BJ (cell line): ENCODE measurements around the gene TRPT1. TPM values are rescaled to one million over a fixed set of nuclear protein-coding genes. Genes with fewer than 3 reads are reported as not detected.

Source experiments
- CTCF ChIA-PET: fragments of 350-600 bp; formaldehyde crosslinking; extraction: SDS; loops from one replicate; lab custom pipeline; 2021; ENCODE audit warnings: antibody characterized with exemption, inconsistent platforms; lab: Yijun Ruan, JAX
- POLR2A ChIA-PET: fragments of 300-600 bp; sonication (Branson Sonifier 250); formaldehyde crosslinking; extraction: SDS; loops from one replicate; lab custom pipeline; 2021; ENCODE audit warnings: antibody characterized with exemption; lab: Charles Lee
- DNase-seq: peaks from one replicate; pipeline ENCODE4 v3.0.0-alpha.2; 2011; ENCODE audit warnings: low read depth
- H3K27me3 ChIP-seq: 2 replicates; pipeline ENCODE4 v1.6.0; 2011; ENCODE audit warnings: low read length; ENCODE audit not compliant: control insufficient read depth, insufficient read depth
- H3K36me3 ChIP-seq: 2 replicates; pipeline ENCODE4 v1.5.1; 2011; ENCODE audit warnings: low read length; ENCODE audit not compliant: control insufficient read depth, insufficient read depth
- H3K4me3 ChIP-seq: 2 replicates; pipeline ENCODE4 v1.5.1; 2011; ENCODE audit warnings: low read depth, mild to moderate bottlenecking, control low read depth, low read length
- CTCF ChIP-seq: IDR thresholded peaks from 2 replicates; pipeline ENCODE4 v1.5.1; 2011; ENCODE audit warnings: low read depth, mild to moderate bottlenecking, control low read depth, inconsistent platforms, low read length, moderate library complexity; ENCODE audit not compliant: insufficient read depth
- polyA plus RNA-seq: library from polyadenylated mRNA; depleted of rRNA; stranded (reverse); fragments of >200 nt; gene quantifications from 2 replicates; pipeline ENCODE4 v1.2.3, GENCODE V29; 2011

TRPT1 gene
- polyA plus RNA-seq, 1 experiment = 53.1 TPM

- ChIA-PET POLR2A (no interaction called here), CTCF (interaction anchor here (1.2 to 8.2 kb wide), 13 partner anchors 8 to 102 kb away, joined by 3 to 92 read pairs (median 15); partner anchors contain the start of genes CATSPERZ, ESRRA, FERMT3 and PRDX5)
- Histone ChIP-seq H3K4me3 (no peak overlapping the region), H3K27me3 (no peaks in the 10 kb centered on the region), H3K36me3 (no peaks in the 10 kb centered on the region; the same call in 1 of the 2 replicates)
- TF ChIP-seq CTCF = no peak
- no peak for DNase-seq
Measured at GRCh38 chr11:64249563-64250414, 23.8 kb upstream of the TRPT1 start.

DNA sequence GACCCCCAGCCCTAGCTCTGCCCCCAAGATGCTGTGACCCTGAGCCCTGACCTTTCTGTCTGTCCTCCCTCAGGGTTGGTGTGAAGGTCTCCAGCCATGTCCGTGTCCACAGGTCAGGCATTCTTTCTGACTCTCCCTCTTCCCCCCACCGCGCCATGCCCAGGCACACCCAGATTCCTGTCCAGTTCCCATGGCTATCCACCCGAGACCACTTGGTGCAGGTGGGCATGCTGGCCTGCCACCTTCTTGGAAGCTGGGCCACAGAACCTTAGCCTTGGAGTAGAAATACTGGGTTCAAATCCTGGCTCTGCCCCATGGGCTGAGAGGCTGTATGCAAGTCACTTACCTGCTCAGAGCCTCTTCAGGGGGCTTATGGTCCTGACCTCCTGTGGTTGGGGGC is 23.1 kb upstream of the TRPT1 start:
- no peak overlapping the region for H3K4me3 ChIP-seq
- ChIA-PET POLR2A (no interaction called here), CTCF (interaction anchor here (1.2 to 8.2 kb wide), 4 partner anchors 9 to 54 kb away, joined by 3 to 92 read pairs (median 23); partner anchors contain the start of genes CATSPERZ and ESRRA)
- H3K27me3 ChIP-seq = no peaks in the 10 kb centered on the region
- TF ChIP-seq CTCF = no peak
- peaks cover 2% of the 10 kb centered on the region for H3K36me3 ChIP-seq
- no peak for DNase-seq

DNA sequence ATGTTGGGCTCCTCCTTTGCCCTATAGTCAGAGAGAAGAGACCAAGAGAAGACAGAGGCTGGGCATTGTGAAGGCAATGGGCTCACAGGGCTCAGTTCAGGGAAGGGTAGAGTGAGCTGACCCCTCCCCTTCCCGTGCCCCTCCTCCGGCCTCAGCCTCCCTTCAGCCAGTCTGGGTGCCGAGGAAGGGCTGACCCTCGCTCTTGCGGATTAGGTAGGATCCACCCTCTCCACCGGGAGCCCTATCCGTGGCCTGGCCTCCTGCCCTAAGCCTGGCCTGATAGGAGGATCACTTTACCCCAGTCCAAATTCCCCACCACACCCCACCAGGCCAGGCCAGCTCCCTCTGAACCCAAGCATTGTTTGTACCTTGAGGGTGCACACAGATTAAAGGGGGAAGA is 22.6 kb upstream of the TRPT1 start:
- CTCF ChIA-PET = interaction anchor here (1.2 to 8.2 kb wide), 3 partner anchors 9 to 54 kb away, joined by 3 to 92 read pairs (median 5); partner anchors contain the start of genes CATSPERZ and ESRRA
- DNase-seq = no peak
- Histone ChIP-seq H3K4me3 (no peak overlapping the region), H3K27me3 (no peaks in the 10 kb centered on the region), H3K36me3 (peaks cover 5% of the 10 kb centered on the region)
- TF ChIP-seq CTCF = no peak
- POLR2A ChIA-PET = no interaction called here

DNA sequence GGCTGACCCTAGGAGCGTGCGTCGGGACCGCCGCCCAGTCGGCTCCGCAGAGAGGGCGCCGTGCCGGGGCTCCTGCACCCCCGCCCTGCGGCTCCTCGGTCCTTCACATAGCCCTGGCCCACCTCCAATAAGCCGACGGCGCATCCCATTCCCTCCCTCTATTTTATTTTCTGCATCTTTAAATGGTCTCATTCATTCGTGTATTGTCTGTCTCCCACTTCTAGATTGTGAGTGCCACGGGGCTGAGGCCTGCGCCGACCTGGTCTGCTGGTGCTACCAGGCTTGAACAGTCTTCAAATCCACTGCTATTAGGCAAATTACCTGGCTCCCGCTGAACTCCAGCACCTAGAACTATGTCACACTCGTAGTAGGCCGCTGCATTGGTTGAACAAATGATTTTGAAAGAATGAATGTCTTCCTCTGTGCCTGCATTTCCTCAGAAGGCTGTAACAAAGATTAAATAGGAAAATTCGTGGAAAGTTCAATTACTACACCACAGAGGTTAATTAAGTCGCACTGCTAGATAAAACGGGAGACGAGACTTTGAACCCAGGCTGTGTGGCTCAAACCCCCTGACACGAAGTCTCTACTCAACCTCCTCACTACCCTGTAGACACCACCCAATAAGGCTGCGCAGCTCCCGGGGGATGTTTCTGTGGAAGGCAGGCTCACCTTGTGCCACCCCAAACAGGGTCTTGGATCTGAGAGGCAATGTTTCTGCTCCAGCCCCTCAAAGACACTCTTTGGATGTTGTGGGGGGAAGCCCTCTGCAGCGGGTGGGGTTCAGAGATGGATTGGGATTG is 21.9 kb upstream of the TRPT1 start:
- CTCF ChIA-PET = interaction anchor here (0.6 to 8.2 kb wide), 7 partner anchors 10 to 412 kb away, joined by 3 to 92 read pairs (median 4); partner anchors contain the start of genes CATSPERZ and ESRRA
- no peak for TF ChIP-seq CTCF

More for the DNA sequence above, 21.9 kb upstream of the TRPT1 start:
- no peak for DNase-seq
- Histone ChIP-seq H3K4me3 (peak overlapping the region; percentile 94), H3K36me3 (peaks cover 11% of the 10 kb centered on the region), H3K27me3 (no peaks in the 10 kb centered on the region)
- POLR2A ChIA-PET = no interaction called here
